GM18507 (cell line): ENCODE data around the gene TERC.
A peak's percentile ranks its signal among the peaks of the same experiment; 100 is the strongest.

ENCODE experiments used
- DNase-seq: peaks from one replicate; pipeline ENCODE4 v3.0.0; 2011; ENCODE audit warnings: low read depth; ENCODE audit not compliant: insufficient read length; ENCODE audit errors: extremely low spot score
- FAIRE-seq: peaks from 2 replicates; lab custom pipeline; 2011; peaks lifted over from hg19 to GRCh38; lab: Jason Lieb, UNC

TERC gene

DNA sequence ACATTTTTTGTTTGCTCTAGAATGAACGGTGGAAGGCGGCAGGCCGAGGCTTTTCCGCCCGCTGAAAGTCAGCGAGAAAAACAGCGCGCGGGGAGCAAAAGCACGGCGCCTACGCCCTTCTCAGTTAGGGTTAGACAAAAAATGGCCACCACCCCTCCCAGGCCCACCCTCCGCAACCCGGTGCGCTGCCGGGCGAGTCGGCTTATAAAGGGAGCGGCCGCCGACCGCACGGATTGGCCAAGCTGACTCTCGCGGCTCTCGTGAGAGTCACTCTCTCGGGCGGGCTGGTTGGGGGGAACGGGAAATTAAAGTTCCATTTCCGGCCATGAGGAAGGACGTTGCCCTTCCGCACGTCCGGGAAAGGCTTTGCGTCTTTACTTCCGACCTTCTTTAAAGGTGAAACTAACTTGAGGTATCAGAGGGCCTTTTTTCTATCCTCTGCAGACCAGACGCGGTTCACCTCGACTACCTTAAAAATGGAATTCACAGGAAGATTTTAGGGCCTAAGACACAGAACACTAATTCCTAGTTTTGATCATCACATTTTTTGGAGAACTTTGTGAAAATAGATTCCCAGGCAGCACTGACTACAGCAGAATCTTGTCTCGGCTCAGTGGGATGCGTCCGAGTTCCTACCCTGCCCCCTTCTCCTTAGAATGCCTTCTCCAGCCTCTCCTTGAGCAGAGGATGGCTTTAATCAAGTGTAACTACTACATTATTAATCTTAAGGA, at the start of gene TERC:
Gene TERC (minus strand): TSS at position 179 of the 731 bp plus-strand sequence.
- peak; percentile 94 for FAIRE-seq
- no peak for DNase-seq

DNA sequence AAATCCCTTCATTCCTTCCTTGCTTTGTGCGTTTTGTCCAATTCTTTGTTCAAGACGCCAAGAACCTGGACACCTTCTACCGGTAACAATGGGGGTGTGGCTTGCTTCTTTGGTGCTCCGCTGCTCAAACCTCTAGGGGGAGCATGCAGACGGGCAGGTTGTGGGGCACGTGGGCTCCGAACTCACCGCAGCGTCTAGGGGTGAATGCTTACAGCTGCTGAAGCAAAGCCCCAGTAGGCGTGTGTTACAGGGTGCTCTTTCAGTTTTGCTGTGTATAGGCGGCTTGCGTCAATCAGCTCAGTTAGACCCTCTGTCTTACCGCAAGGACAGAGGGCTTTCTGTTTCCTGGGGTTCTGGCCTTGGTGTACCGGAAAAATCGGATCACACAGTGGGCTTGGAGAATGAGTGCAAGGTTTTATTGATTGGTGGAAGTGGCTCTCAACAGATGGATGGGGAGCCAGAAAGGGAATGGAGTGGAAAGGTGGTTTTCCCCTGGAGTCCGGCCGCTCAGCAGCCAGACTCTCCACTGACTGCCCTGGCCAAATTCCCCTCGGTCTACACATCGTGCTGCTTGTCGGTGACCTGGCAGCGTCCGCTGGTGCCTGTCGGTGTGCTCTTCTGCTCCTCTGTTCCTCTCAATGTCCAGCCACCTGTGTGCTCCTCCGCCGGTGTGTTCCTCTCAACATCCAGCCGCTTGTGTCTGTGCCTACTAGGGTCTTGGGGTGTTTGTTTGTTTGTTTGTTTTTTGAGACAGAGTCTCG, 49.1 kb upstream of the TERC start:
- FAIRE-seq (peak; percentile 96), DNase-seq (peak; percentile 52)

DNA sequence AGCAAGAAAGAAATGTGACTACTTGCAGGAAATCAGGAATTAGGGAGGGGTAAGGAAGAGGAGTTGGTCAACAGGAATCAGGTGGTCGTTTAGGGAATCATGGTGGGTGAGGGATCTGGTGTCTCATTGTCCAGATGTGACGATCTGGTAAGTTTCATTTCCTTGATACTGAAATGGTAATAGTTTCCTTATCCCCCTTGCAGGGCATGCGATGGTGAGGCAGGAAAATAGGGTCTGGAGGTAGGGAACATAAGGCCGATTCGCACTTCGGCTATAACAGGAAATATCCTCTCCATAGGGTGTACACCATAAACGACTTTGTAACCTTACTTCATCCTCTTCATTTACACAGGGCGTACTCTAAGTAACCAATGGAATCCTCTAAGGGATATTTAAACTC, 48.4 kb upstream of the TERC start:
- DNase-seq (no peak), FAIRE-seq (no peak)

DNA sequence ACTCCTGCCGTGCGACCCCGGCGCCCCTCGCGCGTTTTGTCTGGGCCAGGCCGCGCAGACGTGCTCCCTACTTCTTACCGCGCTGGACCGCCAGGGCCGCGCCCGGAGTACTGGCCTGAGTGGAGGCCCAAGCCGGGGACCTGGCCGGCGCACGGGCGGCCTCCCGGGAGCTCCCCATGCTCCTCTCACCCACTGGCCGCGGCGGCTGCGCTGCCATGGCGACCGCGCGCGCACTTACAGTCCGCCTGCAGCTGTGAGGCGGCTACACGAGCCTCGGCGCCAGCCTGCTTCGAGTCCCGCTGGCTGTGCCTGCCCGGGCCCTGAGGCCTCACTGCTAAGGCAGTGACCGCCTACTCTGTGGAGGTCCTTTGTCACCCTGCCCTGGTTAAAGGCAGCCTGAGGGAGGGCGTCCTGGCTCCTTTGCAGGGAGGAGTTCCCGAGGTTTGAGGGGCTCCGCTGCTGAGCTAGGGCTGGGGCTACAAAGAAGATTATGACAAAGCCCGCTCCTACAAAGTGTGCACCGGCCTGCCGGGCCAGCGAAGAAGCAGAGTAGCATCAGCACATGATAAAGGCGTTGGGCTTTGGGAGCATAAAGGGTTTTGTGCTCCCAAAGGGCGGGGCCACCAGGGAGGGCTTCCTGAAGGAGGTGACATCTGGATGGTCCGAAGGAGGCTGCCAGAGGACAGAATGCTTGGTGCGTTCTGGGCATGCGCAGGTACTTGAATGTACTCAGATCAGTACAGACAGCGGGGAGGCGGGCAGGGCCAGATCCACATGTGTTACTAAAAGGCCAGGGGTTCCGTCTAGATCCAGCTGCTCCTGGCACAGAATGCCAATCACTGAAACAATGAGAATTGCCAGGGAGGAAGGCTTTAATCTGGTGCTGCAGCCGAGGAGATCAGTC, 47.7 kb upstream of the TERC start, which contains the start of the genes LRRC34 and LRRIQ4:
Gene LRRC34 (minus strand): TSS at position 573 of the 904 bp plus-strand sequence. CDS start 356 bp downstream, at position 217.
Gene LRRIQ4 (plus strand): TSS at position 539 of the 904 bp plus-strand sequence. CDS start 9,052 bp downstream, outside the sequence.
- FAIRE-seq = peak; percentile 60
- no peak for DNase-seq

DNA sequence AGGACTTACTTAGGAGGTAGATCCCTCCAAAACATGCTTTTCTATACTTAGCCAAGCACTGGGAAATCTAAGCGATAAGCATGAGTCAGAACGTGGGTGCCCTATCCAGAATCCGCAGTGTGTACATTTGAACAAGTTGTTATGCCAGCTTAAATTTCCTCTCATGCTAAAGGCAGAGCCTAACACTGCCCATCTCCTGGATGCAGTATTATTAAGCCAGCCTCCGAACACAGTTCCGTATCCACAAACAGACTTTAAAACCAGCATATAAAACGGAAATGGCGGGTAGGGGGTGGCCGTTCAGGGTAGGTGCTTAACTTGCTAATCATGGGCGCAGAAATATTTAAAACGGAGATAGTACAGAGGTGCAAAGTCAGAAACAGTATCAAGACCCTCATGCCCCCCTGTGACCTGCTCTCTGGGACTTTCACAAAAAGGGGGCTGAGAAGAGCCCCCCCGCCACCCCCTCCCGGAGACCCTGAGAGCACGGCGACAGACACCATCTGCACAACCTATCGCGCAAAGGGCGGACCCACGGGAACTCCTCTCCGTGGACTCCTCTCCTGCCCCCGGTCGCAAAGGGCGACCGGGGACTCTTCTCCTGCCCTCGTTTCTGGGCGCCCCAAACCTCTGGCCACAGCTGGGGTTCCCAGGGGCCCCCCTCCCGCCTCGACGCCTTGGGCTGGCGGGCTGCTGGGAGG, 46.9 kb upstream of the TERC start:
- DNase-seq = no peak

DNA sequence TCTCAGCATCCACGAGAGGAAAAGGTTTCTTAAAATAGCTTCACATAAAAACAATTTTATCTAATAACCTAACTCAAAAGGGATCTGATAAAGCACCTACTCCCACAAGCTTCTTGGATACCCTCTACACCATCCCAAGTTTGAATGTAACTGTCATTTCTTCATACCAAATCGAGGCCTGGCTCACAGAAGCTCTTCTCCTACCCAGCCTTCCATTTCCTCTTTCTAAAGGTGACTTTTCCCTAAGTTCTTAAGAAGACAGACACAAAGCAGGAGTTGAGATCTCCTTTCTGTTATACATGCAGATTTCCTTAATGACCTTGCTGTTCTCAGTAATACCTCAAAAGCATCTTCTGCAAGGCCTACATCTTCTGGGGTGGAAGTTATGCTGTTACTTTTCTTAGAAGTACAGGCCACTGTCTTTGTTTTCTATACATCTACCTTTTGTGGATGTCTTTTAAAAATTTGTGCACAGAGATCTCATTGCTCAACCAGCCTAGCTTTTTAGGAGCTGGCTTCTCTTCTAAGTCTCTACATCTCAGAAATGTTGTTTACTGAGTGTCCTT, 44.5 kb upstream of the TERC start:
- FAIRE-seq (no peak), DNase-seq (no peak)

More for the DNA sequence above, 46.9 kb upstream of the TERC start:
- no peak for FAIRE-seq

DNA sequence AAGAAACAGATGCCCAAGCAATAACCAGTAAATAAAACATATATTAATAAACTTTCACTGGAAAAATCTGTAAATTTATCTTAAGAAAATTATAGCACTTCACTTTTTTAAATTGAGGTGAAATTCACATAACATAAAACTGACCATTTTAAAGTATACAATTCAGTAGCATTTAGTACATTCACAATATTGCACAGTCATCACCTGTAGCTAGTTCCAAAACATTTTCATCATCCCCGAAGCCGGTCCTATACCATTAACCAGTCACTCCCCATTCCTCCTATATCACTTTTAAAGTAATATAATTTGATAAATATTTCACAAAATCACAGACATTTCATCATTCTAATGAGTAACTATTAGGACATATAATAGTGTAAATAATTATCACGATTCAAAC, 39.8 kb upstream of the TERC start:
- FAIRE-seq (no peak), DNase-seq (no peak)

DNA sequence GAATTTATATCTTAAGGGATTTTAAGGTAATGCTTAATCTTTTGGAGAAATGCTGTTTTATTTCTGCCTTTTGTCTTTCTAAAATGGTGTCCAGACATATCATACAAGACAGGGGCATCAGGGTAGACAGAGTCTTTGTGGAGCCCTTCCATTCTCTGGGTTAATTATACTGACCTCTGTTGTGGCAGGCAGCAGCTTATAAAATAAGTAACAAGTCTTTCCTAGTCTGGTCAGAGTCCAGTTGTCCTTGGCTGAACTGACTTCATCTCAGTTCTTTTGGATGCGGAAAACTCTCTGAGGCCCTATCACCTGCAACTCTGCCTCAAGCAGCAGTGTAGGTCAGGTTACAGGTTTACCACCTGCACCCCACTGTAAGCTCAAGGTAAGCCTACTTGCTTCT, 27.5 kb upstream of the TERC start:
- FAIRE-seq = no peak
- DNase-seq = no peak

DNA sequence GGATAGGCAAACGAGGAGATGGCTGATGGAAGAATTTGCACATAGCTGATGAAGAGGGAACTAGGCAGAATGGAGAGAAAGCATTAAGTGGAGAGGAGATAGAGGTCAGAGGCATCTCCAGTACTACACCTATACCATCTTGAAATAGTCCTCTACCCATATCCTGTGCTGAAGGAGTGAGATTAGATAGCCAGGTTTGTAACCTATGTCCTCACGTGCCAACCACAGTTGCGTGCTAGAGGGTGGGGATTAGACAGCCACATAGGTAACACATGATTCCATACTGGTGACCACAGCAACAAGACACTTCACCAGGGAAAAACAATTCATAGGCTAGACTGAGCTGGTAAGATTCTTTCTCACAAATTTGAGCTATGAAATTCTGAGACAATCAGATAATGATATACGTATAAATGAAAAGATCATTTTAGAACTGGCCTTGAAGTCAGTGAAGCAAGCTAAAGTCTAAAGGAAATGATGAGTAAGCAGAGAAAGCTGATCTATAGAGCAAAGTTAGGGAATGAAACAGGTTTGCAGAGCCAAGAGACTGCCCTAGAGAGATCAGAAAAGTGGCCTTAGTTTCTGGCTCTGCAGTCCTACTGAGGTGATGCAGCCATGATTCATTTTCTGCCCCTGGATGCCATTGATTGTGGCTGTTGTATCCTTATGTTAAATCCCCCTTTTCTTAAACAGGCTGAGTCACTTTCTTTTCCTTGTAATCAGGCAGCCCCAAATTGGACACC, 26.0 kb upstream of the TERC start:
- FAIRE-seq (no peak), DNase-seq (no peak)

DNA sequence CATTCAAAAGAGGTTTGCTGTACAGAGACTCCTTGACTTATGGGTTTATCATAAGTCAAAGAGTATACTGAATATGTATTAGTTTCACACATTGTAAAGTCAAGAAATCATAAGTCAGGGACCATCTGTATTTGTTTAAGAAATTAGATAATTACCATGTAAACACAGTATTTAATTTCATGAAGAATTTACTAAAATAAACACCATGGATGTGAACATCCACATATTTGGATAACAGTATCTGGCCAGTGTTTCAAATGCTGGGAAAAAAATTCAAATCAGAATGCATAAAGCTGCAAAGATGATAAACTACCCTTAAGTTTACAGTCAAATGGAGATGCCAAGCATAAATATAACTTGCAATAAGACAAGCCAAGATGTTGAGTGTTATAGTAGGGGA, 25.4 kb upstream of the TERC start:
- DNase-seq = no peak
- no peak for FAIRE-seq

DNA sequence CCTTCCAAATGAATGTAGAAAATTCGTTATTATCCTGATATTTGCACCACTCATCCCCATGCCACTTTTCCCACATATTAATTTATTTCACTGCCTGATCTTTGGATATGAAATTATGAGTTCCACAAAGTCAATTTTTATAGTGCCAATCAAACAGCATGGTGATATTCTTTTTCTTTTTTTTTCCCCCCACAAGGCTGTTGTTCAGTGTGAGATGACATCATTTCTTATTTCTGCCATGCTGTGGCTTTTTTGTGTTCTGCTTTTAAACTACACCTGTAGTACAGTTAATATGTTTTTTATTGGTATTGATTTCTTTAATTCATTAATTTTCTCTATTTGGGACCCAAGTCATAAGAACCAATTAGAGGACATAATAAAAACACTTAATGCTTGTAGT, 22.9 kb upstream of the TERC start:
- no peak for FAIRE-seq
- DNase-seq = no peak

DNA sequence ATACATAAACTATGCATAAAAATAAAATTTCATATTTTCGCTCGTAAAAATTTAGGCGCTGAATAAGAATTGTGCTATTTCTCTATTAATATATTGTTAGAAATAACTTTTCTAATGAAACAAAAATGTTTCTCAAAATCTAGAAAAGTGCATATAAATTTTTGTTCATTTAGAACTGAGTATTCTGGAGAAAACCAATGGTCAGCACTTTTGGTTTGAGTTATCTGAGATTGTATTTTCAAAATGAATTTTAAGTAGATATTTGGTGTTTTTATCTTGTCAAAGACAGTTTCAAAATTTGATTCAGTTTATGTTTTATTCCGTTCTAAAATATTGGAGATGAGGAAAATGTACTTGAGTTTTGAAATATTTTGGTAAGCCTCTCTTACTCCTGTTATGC, 22.3 kb upstream of the TERC start:
- FAIRE-seq (no peak), DNase-seq (no peak)

DNA sequence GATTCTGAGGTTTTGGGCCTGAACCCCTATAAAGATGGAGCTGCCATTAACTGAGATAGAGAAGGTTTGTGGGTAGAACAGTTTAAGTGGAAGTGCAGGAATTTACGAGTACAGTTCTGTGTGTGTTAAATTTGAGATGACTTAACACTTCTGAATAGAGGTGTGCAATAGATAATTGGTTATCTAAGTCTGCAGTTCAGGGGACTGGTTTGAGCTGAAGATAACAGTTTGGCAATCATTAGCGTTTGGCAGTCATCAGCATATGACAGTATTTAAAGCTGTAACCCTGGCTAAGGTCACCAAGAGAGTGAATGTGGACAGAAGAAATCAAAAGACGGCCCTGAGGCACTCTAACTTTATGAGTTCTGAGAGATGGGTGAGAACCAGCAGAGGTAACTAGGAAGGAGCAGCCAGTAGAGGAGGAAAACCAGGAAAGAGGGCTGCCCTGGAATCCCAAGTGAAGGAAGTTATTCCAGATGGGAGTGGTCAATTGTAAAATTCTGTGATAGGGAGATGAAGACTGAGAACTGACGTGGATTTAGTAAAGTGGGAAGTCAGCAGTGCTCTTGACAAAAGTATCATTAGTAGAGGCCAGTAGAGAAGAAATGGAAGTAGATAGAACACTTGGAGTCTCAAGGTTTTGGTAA, 16.5 kb upstream of the TERC start:
- DNase-seq (no peak), FAIRE-seq (no peak)

DNA sequence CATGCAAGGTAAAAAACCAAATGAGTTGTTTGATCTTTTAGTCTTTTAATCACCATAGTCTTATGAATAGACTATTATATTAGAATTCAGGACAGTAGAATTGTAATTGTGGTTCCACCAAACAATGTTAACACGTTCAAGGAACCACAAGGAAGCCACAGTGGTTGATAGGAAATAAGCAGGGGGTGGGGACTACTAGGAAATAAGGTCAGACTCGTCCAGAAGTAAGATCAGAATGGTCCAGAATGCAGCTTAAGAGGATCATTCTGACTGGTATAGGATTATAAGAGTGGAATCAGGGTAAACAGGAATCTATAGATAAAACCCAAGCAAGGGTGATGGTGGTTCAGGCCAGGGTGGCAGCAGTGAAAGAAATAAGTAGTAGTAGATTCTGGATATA, 15.9 kb upstream of the TERC start:
- FAIRE-seq (no peak), DNase-seq (no peak)

DNA sequence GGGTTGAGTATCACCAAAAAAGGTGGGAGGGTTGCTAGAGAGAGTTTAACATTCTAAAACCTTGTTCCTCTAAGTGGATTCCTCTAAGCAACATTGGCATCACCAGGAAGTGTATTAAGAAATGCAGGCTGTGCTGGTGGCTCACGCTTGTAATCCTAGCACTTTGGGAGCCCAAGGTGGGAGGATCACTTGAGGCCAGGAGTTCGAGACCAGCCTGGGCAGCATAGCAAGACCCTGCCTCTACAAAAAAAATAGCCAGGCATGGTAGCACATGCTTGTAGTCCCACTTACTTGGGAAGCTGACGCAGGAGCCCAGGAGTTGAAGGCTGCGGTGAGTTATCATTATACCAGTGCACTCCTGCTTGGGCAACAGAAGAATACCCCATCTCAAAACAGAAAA, 13.0 kb upstream of the TERC start:
- DNase-seq (no peak), FAIRE-seq (no peak)

DNA sequence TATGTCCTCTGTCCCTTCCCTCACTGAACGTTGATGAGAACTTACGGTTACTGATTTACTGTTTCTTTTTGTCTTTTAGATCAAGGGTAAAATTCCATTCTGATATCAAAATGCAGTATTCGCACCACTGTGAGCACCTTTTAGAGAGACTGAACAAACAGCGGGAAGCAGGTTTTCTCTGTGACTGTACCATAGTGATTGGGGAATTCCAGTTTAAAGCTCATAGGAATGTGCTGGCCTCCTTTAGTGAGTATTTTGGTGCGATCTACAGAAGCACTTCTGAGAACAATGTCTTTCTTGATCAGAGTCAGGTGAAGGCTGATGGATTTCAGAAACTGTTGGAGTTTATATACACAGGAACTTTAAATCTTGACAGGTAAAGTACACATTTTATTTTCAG, 9.3 kb upstream of the TERC start:
- FAIRE-seq (peak; percentile 62), DNase-seq (no peak)

DNA sequence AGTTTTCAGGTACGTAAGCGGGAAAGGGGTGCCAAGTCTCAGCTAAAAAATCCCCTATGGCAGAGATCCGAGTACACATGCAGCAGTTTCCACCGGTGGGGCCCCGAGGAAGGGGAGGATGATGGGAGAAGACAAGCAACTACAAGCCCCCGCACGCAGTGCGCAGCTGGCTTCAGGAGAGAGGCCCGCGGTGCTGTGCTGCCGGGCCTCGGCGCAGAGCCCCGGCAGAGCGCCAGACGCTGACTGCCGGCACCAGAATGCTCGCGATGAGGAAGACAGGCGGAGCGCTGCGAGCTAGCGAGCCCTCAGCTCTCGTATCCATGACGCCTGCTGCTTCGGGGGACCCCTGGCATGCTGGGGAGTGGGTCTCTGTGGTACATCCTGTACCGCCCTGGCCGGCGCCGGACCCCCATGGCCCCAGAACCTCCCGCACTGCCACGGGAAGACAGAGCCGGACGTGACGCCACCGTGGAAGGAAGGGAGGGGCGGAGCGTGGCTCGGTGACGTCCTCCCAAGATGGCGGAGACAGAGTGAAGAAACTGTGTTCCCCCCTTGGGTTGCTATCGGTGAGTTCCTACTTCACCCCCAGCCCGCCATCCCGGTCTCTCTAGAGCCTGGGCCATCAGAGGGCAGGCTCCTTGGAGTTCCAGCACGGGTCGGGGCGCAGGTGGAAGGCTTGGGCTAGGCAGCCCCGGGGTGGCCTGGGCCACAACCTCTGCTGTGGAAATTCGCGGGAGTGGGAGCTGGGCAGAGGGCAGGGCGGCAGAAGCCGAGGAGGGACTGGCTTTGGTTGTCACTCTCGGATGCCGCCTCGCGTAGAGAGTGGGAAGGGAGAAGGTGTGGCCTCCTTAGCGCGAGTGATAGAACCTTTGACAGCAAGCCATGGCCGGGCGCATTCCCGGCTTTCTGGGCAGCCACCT, 8.3 kb upstream of the TERC start, which contains the start of gene MYNN:
Gene MYNN (plus strand): TSS at position 500 of the 920 bp plus-strand sequence. CDS start 900 bp downstream, outside the sequence.
- peak; percentile 98 for FAIRE-seq

More for the DNA sequence above, 8.3 kb upstream of the TERC start, which contains the start of gene MYNN:
- no peak for DNase-seq
